Measurements from ENCODE around the gene NSUN7.

GRCh38 chr4:40832175-40832574, 82.4 kb downstream of the NSUN7 start:
- TF ChIP-seq POLR2AphosphoS5 (IDR thresholded peaks at IDR 0.05): no peak
- no peak for TF ChIP-seq CTCF (IDR thresholded peaks at IDR 0.05)

All from prostate gland (tissue), 2 donors.